Epidermal melanocyte (primary cell): ENCODE measurements around the gene ACTA2.
"Not testable (repeated sequence)": the region's sequence is repeated elsewhere in the genome, so short reads cannot be mapped to it uniquely, and the experiment has no call there.

Source experiments
- DNase-seq: peaks from one replicate; pipeline ENCODE4 v3.0.0; 2011; ENCODE audit warnings: low spot score; ENCODE audit not compliant: insufficient read length

Gene ACTA2

DNA sequence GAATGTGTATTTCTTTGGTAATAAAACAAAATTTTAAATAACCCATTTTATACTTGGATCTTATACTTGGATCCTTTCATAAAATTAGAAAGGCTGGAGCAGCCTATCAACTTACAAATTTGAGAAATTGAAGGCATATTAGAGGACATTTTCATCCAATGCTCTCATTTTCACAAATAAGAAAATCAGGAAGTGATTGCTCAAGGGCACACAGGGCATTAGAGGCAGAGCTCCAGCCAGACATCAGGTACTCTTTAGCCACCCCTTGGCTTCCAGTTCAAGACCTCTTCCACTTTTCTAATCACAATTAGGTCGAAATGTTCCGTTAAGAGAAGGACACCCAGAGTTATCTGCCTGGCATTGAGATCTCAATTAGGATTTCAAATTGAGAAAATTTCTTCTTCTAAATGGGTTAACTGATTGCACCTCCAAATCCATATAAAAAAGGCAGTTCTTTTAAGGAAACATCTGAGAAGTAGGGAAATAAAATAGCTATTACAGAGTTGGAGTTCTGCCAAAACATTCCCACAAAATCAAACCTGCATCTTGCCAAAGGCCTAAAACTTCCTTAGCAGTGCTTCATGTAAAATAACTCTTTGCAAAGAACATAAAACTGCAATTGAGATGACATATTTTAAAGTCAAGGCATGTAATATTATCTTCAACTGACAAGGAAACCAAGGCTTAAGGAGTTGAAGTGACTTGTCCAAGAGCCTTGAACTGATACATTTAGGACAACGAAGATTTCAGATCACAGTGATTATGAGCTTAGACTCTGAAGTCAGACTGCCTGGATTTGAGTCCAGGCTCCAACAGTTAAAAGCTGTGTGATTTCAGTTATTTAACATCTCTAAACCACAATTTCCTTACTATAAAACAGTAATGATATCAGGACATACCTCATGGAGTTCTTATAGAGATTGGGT lies 2.4 kb downstream of the ACTA2 start:
- DNase-seq = no peak

DNA sequence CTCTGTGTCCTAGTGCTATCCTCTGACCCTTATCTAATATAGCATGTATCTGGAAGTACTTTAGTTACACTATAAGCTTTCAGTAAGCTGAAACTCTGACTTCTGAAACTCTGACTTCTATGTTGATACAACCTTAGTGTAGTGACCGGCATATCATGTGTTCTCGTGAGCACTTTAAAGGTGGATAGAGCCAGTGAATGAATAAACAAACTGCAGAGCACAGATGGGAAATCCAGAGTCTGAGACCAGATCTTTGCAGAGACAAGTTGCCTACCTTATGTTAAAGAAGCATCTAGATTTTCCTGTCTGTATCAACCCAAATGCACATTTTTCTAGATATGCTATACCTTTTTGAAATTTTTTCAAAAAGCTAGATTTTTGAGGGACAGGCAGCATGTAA lies 3.5 kb downstream of the ACTA2 start:
- DNase-seq = no peak

DNA sequence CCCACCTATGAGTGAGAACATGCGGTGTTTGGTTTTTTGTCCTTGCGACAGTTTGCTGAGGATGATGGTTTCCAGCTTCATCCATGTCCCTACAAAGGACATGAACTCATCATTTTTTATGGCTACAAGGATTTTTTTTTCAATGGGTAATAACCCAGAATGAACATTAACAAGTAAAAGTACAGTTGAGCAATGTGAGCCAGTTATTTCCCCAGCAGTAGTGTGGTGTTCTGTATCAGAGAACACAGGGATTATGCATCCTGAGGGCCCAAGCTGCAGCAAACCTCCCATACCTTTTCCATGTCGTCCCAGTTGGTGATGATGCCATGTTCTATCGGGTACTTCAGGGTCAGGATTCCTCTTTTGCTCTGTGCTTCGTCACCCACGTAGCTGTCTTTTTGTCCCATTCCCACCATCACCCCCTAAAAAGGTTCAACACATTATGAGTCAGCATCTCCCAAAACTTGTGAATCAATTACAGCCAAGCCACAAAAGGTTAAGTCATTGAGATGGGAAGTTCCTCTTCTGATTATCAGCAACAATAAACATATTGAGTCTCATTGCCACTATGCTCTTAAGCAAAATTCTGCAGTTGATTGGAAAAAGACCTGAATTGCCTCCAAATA lies 5.5 kb downstream of the ACTA2 start:
- no peak for DNase-seq

DNA sequence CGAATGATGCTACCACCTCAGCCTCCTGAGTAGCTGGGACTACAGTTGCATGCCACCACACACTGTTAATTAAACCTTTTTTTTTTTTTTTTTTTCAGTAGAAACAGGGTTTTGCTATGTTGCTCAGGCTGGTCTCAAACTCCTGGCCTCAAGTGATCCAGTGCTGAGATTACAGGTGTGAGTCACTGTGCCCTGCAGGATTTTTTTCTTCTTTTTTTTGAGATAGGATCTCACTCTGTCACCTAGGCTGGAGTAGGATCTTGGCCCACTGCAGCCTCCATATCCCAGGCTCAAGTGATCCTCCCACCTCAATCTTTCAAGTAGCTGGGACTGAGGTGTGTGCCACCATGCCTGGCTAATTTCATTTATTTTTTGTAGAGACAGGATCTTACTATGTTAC lies 6.4 kb downstream of the ACTA2 start:
- no peak for DNase-seq

DNA sequence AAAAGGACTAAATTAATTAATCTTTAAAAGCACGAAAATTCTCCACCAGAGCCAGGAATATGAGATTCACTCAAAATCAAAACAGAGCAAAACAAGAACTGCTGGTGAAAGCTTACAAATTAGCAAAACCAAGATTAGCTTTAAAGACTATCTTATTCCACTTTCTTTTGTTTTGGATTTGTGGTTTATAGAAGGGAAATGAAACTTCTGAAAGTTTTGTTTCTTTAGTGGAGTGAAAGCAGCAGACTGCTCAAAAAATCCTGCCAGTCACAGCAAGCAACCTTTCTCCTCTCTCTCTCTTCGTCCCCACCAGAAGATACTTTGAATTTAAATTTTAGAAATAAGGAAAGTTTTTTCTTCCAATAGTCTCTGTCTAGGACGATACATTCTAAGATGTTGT lies 7.8 kb downstream of the ACTA2 start:
- no peak for DNase-seq

DNA sequence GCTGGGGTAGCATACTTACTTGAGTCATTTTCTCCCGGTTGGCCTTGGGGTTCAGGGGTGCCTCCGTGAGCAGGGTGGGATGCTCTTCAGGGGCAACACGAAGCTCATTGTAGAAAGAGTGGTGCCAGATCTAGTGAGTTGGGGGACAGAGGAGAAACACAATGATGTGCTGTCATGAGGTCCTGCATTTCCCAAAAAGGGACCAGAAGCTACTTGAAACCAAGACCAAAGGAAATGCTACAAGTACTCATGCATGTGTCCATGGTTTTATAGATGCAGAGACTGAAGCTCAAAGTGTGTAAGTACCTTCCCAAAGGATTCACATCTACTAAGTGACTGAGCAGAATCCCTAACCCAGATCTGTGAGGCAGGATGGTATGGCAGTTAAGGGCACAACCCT lies 8.8 kb downstream of the ACTA2 start:
- DNase-seq = no peak

DNA sequence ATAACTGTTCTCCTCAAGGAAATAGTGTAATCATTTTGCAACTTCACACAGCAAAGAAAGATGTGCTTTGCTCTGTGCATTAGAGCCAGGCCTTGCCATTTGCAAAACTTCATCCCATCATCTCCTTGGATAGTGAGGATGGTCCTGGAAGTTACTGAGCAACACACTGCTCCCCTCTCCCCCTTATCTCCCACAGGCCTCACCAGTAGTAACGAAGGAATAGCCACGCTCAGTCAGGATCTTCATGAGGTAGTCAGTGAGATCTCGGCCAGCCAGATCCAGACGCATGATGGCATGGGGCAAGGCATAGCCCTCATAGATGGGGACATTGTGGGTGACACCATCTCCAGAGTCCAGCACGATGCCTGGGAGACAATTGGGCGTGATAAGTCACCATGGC lies 11.5 kb downstream of the ACTA2 start:
- DNase-seq = no peak

DNA sequence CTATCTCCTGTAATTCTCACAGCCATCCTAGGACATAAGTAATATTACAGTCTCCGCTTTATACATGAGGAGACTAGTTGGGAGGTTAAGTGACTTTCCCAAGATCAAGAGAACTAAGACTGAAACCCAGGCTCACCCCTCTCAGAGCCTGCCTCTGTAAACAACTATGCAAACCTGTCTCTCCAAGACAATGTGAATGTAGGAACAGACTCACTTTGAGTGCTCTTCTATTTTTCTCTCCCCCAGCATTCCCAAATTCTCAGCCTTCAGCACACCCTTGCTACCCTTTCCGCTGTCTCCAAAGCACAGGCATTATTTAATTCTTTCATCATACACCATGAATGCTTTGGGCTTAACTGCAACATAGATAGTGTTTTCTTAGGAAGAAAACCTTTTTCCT lies 13.6 kb downstream of the ACTA2 start:
- no peak for DNase-seq

DNA sequence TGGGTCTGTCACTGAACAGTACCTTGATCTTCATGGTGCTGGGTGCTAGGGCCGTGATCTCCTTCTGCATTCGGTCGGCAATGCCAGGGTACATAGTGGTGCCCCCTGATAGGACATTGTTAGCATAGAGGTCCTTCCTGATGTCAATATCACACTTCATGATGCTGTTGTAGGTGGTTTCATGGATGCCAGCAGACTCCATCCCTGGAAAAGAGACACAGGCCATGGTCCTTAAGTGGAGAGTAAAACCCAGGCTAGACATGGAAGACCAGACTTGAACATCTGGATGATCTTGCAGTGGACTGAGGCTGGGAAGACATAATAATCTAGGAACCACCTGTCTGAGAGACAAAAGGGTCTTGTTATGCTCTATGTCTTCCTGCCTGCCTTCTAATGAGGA lies 14.5 kb downstream of the ACTA2 start:
- DNase-seq = no peak

DNA sequence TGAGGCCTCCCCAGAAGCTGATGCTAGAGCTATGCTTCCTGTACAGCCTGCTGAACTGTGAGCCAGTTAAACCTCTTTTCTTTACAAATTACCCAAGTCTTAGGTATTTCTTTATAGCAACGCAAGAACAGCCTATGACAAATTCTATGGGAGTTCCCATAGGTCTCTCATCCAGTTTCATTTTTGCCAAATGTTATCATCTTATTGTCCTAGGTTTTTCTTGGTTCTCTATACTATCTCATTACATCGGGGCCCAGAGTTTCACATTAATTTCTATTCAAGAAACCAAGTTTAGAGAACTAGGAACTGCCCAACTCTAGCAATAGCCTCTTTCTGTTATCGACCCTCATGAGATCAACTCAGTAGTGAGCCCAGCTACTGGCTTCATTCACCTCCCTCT lies 15.9 kb downstream of the ACTA2 start:
- no peak for DNase-seq

DNA sequence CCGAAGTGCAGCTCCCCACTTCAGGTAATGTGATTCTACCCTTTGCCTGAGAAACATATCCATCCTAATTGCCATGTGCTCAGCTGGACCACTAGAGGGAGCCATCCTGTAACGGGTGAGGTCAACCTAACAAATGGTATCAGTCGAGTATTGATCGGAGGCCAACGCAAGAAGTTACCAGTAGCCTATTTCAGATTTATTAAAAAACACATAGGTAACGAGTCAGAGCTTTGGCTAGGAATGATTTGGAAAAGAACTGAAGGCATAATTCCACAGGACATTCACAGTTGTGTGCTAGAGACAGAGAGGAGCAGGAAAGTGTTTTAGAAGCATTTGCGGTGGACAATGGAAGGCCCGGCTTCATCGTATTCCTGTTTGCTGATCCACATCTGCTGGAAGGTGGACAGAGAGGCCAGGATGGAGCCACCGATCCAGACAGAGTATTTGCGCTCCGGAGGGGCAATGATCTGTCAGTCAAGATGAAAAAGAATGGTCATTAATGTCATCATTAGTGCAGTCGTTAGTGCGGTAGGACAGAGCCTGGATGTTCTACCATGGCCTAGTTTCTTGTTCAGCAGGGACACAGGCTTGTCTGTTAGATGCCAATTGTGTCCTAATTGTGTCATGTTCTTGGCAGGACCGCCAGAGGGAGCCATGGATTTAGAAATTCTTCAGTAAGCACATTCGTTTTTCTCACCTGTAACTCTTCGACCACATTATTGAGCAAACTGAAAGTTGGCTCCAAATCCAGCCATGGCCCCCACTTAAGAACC lies 17.5 kb downstream of the ACTA2 start:
- DNase-seq = no peak

DNA sequence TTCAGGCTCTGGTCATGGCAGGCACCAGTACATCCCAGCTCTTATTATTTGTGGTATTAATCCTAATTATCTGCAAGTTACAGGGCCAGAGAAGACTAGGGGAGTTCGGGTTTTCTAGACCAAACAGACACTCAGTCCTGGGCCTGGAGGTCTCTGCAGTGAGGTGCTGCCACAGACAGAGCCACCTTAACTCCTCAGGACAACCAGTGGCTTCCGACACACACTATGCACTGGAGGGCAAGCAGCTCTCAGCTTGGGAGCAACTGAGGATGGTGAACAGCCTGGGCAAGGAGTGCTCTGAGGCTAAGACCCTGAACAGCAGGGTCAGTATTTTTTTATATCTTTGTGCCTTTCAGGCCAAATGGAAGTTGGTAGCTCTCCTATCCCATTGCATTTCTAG lies 19.0 kb downstream of the ACTA2 start:
- DNase-seq = no peak

DNA sequence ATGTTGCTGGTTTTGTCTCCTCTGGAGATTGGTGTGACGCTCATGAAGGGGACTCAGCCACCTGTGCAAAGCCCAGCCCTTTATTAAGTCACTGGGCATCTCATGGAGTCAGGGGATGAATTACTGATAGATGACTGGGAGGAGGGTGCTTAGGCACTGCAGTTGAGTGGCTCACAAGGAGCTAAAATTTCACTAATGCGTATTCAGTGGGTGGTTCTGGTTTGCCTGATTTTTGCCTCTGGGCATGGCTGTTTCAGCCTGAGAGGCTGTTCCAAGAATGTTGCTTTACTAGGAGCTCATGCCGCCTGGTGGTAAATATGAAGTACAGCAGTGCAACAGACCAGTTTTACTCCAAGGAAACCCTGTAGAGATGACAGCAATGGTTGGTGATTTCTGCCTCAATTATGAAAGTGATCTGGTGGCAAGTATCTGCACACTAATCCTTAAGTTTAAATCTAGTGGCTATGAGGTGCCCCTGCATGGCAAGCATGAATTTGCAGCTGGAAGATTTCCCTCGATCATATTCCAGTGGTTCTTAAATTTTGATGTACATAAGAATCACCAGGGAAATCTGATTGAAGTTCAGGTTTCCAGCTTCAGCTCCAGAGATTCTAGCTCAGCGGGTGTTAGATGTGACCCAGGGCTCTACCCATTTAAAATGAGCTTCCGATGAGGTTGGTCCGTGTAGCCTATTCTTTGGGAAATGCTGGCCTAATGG lies 19.9 kb downstream of the ACTA2 start:
- DNase-seq = no peak

DNA sequence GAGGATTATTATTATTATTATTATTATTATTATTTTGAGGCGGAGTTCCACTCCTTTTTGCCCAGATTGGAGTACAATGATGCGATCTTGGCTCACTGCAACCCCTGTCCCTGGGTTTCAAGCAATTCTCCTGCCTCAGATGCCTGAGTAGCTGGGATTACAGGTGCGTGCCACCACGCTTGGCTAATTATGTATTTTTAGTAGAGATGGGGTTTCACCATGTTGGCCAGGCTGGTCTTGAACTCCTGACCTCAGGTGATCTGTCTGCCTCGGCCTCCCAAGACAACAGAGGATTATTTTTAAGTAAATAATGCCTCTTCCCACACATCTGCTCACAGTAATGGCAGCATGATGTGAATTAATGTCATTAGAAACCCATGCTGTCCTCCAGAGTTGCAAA lies 20.5 kb downstream of the ACTA2 start:
- DNase-seq = not testable (repeated sequence)

DNA sequence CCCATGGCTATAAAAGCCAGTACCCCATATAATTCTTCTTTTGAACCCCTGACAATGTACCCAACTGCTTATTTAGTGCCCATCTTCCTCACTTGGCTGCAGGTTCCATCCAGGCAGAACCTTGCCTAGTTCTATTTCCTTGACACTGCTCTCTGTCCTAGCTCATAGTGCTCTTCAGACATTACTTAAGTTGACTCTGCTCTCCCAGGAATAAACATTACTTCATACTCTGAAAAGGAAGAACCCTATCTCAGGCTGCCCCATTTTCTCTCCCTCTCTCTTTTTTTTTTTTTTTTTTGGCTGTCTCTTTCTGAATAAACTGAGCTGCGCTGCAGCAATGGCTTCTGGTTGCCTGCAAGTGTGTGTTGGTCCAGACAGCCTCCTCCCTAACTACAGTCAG lies 21.0 kb downstream of the ACTA2 start:
- no peak for DNase-seq

DNA sequence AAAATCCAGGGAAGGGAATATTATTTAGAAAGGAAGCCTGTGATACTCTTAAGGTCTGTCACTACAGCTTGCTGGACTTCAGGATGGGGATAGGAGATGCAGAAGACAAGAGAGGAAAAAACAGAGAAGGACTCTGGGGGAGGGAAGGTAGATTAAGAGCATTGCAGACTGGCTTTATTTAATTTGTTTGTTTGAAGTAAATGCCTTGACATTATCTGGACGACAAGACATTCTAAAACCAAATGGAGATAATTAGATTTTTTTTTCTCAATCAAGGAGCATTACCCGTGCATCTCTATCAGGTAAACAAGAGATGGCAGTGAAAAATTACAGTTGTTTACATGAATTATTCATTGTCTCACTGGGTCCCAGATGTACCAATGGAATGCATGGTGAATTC lies 24.3 kb downstream of the ACTA2 start:
- DNase-seq = no peak

DNA sequence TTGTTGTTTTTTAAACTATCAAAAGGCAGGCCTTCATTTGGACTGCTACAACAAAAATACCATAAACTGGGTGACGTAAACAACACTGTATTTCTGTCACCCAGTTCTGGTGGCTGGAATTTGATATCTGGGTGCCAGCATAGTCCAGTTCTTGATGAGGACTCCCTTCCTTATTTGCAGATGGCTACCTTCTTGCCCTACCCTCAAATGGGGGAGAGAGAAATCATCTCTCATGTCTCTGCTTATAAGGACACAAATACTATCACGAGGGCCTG lies 25.2 kb downstream of the ACTA2 start:
- DNase-seq = no peak

DNA sequence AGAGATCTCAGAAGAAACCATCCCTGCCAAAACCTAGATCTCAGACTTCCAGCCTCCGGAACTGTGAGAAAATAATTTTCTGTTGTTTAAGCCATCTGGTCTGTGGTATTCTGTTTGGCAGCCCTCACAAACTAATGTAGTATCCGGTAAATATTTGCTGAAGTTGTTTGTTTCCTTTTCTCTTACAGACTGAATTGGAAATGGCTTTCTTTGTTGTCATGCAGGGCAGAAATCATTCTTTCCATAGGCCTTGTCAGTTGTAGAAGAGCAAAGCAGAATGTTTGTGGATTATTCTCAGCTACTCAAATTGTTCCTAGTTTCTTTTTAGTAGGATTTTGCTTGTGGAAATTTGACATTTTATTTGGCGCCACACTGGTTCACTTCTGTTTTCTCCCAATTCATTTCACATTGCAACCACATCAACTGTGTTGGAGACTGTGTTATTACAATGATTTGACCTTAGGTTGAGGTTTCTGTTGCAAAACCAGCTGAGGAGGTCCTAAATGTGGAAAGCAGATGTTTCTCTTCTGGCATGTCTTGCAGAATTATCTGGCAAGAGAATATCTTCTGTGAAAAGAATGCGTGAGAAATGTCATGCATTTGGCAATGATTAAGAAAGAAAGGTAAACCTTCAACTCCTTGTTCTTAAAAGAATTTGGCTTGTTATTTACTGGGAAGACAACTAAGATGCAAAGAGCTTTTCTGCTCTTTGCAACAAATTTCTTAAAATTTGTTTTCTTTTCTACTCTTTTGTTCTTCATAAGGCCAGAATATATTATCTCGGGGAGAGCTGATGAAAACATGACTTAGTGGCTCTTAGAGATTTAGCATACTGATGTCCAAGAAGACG lies 25.8 kb downstream of the ACTA2 start:
- DNase-seq = no peak

DNA sequence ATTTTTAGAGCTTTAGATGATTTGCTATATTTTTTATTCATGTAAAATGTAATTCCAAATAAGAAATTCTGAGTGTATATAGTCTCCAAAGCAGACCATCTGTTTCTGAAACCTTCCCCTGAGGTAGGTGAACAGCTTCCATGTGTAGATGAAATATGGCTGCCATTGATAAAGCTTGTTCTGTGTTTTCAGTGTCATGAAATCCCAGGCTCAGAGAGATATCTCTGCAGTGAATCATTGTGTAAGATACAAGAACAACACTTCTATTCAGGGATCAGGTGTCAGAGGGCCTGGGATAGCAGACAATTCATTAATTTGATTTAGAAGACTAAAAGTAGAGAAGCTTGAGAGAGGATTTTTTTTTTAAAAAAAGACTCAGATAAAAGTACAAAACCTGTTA lies 29.1 kb downstream of the ACTA2 start:
- no peak for DNase-seq

DNA sequence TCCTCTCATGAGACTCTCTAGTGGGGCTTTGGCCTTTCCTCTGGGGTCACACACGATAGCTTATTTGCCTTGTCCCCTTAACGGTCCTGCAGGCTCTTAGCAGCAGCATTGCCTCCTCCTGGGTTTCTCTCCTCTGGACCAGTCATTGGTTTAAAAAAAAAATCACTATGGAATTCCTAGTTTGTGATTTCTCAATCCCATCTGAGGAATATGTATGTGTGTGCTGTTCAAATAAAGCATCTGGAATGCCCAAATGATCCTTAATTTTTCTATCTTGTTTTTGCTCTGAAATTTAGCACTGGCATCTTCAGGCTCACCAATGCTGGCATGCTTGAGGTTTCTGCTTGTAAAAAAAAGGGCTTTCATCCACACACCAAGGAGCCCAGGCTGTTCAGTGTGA lies 30.5 kb downstream of the ACTA2 start:
- no peak for DNase-seq

DNA sequence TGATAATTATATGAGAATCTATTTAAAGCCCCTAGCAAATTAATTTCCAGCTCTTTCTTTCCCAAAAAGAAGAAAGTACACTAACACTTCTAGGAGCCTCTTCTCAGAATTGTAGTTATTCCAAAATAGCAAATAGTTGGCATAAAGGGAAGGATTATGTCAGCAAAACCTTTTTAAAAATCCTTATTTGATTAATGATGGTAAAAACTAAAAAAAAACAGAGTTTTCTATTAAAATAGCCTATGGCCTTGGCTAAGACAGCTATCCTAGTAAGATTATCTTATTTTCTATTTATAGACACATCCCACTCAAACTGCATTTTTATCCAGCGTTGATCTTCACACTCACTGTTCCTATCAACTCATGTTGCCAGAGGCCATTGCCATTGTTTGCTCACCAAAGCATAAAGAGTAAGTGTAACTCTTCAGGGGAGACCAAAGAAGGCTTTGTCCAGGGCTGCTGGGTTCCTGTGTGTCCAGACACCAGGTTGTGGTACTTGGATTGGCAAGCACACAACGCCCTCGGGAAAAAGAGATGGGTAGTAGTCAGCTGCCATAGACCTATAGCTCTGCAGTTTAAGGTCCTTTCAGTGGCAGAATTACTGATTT lies 31.5 kb downstream of the ACTA2 start:
- DNase-seq = no peak
